ENCODE measurements around the gene TBRG4. TPM values are rescaled to one million over a fixed set of nuclear protein-coding genes. Genes with fewer than 3 reads are reported as not detected.

The TBRG4 gene
- total RNA-seq, 4 donors from 2014 or later: 44.4 to 70.7 (median 49.8) TPM

- DNase-seq (ENCODE audit: low spot score): no peak
- ATAC-seq (ENCODE audit: low FRiP score): no peak
- no peak for TF ChIP-seq CTCF (IDR thresholded peaks at IDR 0.05)
These were observed 10.6 kb downstream of the TBRG4 start for GRCh38 chr7:45100761-45101480.

- ATAC-seq (ENCODE audit: low FRiP score) (no peak), DNase-seq (ENCODE audit: low spot score) (no peak)
- TF ChIP-seq CTCF (IDR thresholded peaks at IDR 0.05): no peak
These were observed 11.4 kb downstream of the TBRG4 start for GRCh38 chr7:45099891-45100760.

- DNase-seq (ENCODE audit: low spot score) (no peak), ATAC-seq (ENCODE audit: low FRiP score) (no peak)
- TF ChIP-seq CTCF (IDR thresholded peaks at IDR 0.05): no peak
These were observed 12.3 kb downstream of the TBRG4 start for GRCh38 chr7:45098983-45099839.

- ATAC-seq (ENCODE audit: low FRiP score): no peak
- TF ChIP-seq CTCF (IDR thresholded peaks at IDR 0.05): no peak
- no peak for DNase-seq (ENCODE audit: low spot score)
These were observed 18.6 kb downstream of the TBRG4 start for GRCh38 chr7:45092931-45093235.

- ATAC-seq (ENCODE audit: low FRiP score): no peak
- no peak for TF ChIP-seq CTCF (IDR thresholded peaks at IDR 0.05)
- DNase-seq (ENCODE audit: low spot score): no peak
These were observed 19.2 kb downstream of the TBRG4 start for GRCh38 chr7:45092100-45092930.

GRCh38 chr7:45089341-45089891 is 22.1 kb downstream of the TBRG4 start:
- peak; percentile 50 for DNase-seq (ENCODE audit: low spot score)
- ATAC-seq (ENCODE audit: low FRiP score): peak; percentile 59
- TF ChIP-seq CTCF (IDR thresholded peaks at IDR 0.05): no peak
